Adrenal gland (tissue), 5 donors: ENCODE measurements around the gene SLX4.

Experiments
- CTCF ChIP-seq, 6 experiments: fragments of 450-650 bp in 4 of 6; fragments of 200-600 bp in 2 of 6; sonication (generic) in 1 of 6; IDR thresholded peaks; 1 replicate in 5 of 6; 2 replicates in 1 of 6; pipeline versions ENCODE4 v1.5.1 to v1.8.0; 2016 to 2021; ENCODE audit warnings: antibody characterized with exemption in 6 of 6, mild to moderate bottlenecking in 2 of 6, moderate library complexity in 1 of 6
- POLR2A ChIP-seq, 2 donors: fragments of 450-650 bp; IDR thresholded peaks; one replicate each; pipeline ENCODE4 v1.6.1; 2017; ENCODE audit warnings: antibody characterized with exemption in 2 of 2, mild to moderate bottlenecking in 2 of 2, moderate library complexity in 1 of 2
- donor health status: DM: no; HTN: no; CAD: no.

GRCh38 chr16:3590736-3591435 is 20.5 kb downstream of the SLX4 start:
- no peak for TF ChIP-seq CTCF (IDR thresholded peaks at IDR 0.05)
- TF ChIP-seq POLR2A (IDR thresholded peaks at IDR 0.05), result no peak
